K562 (cell line): Measurements from ENCODE around the gene SLC39A11. TPM values are rescaled to one million over a fixed set of nuclear protein-coding genes. Genes with fewer than 3 reads are reported as not detected.

Source experiments
- ATAC-seq: fragments of 200-7000 bp; cut with Tn5 transposase; 3 replicates; pipeline ENCODE4 v1.9.1; 2020; ENCODE audit warnings: moderate library complexity
- BruUV-seq: library from RNA; stranded (reverse); fragments of 400-500 nt; replicated peaks from 2 replicates; lab custom pipeline; 2021; lab: Mats Ljungman, UMichigan
- CTCF ChIA-PET: fragments of 300-600 bp; formaldehyde crosslinking; extraction: SDS; loops from one replicate; lab custom pipeline; 2021; ENCODE audit warnings: low intra/inter-chr PET ratio; lab: Yijun Ruan, JAX
- POLR2A ChIA-PET: fragments of 300-600, 350-650 bp; sonication (Branson Sonifier 250); formaldehyde crosslinking; extraction: SDS; loops from one replicate; lab custom pipeline; 2021; ENCODE audit warnings: antibody characterized with exemption, inconsistent platforms; lab: Yijun Ruan, JAX
- DNase-seq, 4 experiments: peaks; one replicate each; pipeline versions ENCODE4 v3.0.0 to v3.0.0-alpha.2; 2011 to 2018; ENCODE audit warnings: low spot score in 3 of 4, mixed read lengths in 3 of 4; ENCODE audit errors: extremely low read depth in 1 of 4
- FAIRE-seq: peaks from 2 replicates; lab custom pipeline; 2011; peaks lifted over from hg19 to GRCh38; lab: Jason Lieb, UNC
- H2AFZ ChIP-seq: 2 replicates; pipeline ENCODE4 v1.6.0; 2011; ENCODE audit warnings: low read depth, low read length, control low read depth, inconsistent platforms
- H3K27ac ChIP-seq: fragments of 200-600 bp; 3 replicates; pipeline ENCODE4 v1.8.0; 2011; ENCODE audit warnings: low read depth, mild to moderate bottlenecking, control low read depth, inconsistent platforms, low read length, moderate library complexity, mixed read lengths; ENCODE audit errors: extremely low read depth
- H3K27me3 ChIP-seq, 2 experiments: fragments of 300-600 bp in 1 of 2; 2 replicates in 1 of 2; 3 replicates in 1 of 2; pipeline versions ENCODE4 v1.6.0 to v1.8.0; 2011; ENCODE audit warnings: inconsistent platforms in 2 of 2, low read length in 2 of 2, mild to moderate bottlenecking in 1 of 2, mixed read lengths in 1 of 2, moderate library complexity in 1 of 2; ENCODE audit not compliant: control insufficient read depth in 2 of 2, insufficient read depth in 2 of 2
- H3K36me3 ChIP-seq: fragments of 300-600 bp; 3 replicates; pipeline ENCODE4 v1.8.0; 2011; ENCODE audit warnings: mild to moderate bottlenecking, low read length, inconsistent platforms; ENCODE audit not compliant: control insufficient read depth, insufficient read depth
- H3K4me1 ChIP-seq, 2 experiments: fragments of 200-600 bp in 1 of 2; replicated peaks in 1 of 2; 2 replicates in 1 of 2; 3 replicates in 1 of 2; pipeline versions ENCODE4 v1.5.1 to v1.8.0; 2011; ENCODE audit warnings: inconsistent platforms in 2 of 2, low read length in 2 of 2, mild to moderate bottlenecking in 1 of 2, mixed read lengths in 1 of 2, moderate library complexity in 1 of 2; ENCODE audit not compliant: control insufficient read depth in 2 of 2, insufficient read depth in 2 of 2
- H3K4me2 ChIP-seq: 2 replicates; pipeline ENCODE4 v1.6.1; 2011; ENCODE audit warnings: low read length, control low read depth, inconsistent platforms, mixed read lengths; ENCODE audit not compliant: insufficient read depth
- H3K4me3 ChIP-seq: fragments of 200-600 bp; sonication (generic), shearing (Covaris generic); 2 replicates; pipeline ENCODE4 v1.5.1; 2016; ENCODE audit warnings: control low read depth, inconsistent platforms
- H3K79me2 ChIP-seq: fragments of 200-600 bp; 3 replicates; pipeline ENCODE4 v1.8.0; 2011; ENCODE audit warnings: low read length, inconsistent platforms; ENCODE audit not compliant: control insufficient read depth, insufficient read depth
- H3K9ac ChIP-seq, 2 experiments: 2 replicates each; pipeline versions ENCODE4 v1.6.0 to v1.6.1; 2011; ENCODE audit warnings: low read depth in 2 of 2, low read length in 2 of 2, control low read depth in 1 of 2, inconsistent platforms in 1 of 2, mild to moderate bottlenecking in 1 of 2, mixed read lengths in 1 of 2; ENCODE audit not compliant: insufficient read depth in 1 of 2
- H3K9me1 ChIP-seq: one replicate; pipeline ENCODE4 v1.6.0; 2011; ENCODE audit warnings: inconsistent platforms, mild to moderate bottlenecking, low read length, moderate library complexity; ENCODE audit not compliant: control insufficient read depth, insufficient read depth
- H3K9me3 ChIP-seq: replicated peaks from 2 replicates; pipeline ENCODE4 v1.5.1; 2011; ENCODE audit warnings: low read depth, low read length, inconsistent platforms; ENCODE audit not compliant: control insufficient read depth, insufficient read depth
- H4K20me1 ChIP-seq: replicated peaks from 2 replicates; pipeline ENCODE4 v1.6.1; 2011; ENCODE audit warnings: low read length, inconsistent platforms, mixed read lengths; ENCODE audit not compliant: control insufficient read depth, insufficient read depth
- DIDO1 ChIP-seq: fragments of 450-650 bp; IDR thresholded peaks from 2 replicates; pipeline ENCODE4 v1.6.1; 2016; ENCODE audit warnings: low read depth, missing biosample characterization, missing genetic modification characterization
- EHMT2 ChIP-seq: fragments of 450-650 bp; IDR thresholded peaks from 2 replicates; pipeline ENCODE4 v1.6.1; 2018; ENCODE audit warnings: antibody characterized with exemption
- ETV6 ChIP-seq, 3 experiments: fragments of 150-350 bp in 1 of 3; sonication (generic) in 1 of 3; formaldehyde crosslinking in 1 of 3; IDR thresholded peaks; 2 replicates each; pipeline versions ENCODE4 v1.6.1 to v1.8.0; 2014 to 2022; ENCODE audit warnings: borderline replicate concordance in 2 of 3, low read depth in 2 of 3, antibody characterized with exemption in 1 of 3, low read length in 1 of 3, mild to moderate bottlenecking in 1 of 3, missing genetic modification reagents in 1 of 3
- KAT8 ChIP-seq: fragments of 450-650 bp; IDR thresholded peaks from 2 replicates; pipeline ENCODE4 v1.6.1; 2016; ENCODE audit warnings: low read depth, mild to moderate bottlenecking
- NCOA4 ChIP-seq: fragments of 450-650 bp; IDR thresholded peaks from 2 replicates; pipeline ENCODE4 v1.6.1; 2018; ENCODE audit warnings: mild to moderate bottlenecking; ENCODE audit not compliant: partially characterized antibody
- NCOR1 ChIP-seq: fragments of 450-650 bp; IDR thresholded peaks from 2 replicates; pipeline ENCODE4 v1.6.1; 2016; ENCODE audit warnings: mild to moderate bottlenecking, moderate library complexity
- PYGO2 ChIP-seq: fragments of 450-650 bp; IDR thresholded peaks from 2 replicates; pipeline ENCODE4 v1.6.1; 2016; ENCODE audit warnings: mild to moderate bottlenecking, missing genetic modification characterization, moderate library complexity, missing compliant biosample characterization
- SLC30A9 ChIP-seq: fragments of 250-450 bp; sonication (Bioruptor Pico); IDR thresholded peaks from 2 replicates; pipeline ENCODE4 v1.8.0; 2022; ENCODE audit warnings: mild to moderate bottlenecking, moderate library complexity
- WGBS: fragments of 100-300 bp; shearing (Covaris generic); methylation state at CpG from one replicate; pipeline ENCODE4 v1.1.6; 2016; ENCODE audit warnings: low coverage, mixed read lengths; ENCODE audit not compliant: insufficient coverage; ENCODE audit errors: missing lambda C conversion rate; 5-methylcytosine and 5-hydroxymethylcytosine counted together
- in situ Hi-C: fragments of 300-500 bp; cut with MboI; formaldehyde crosslinking; loops from 4 replicates; pipeline ENCODE4 v1.15.0; 2018; ENCODE audit warnings: inconsistent platforms, mixed read lengths
- intact Hi-C: fragments of 100-400 bp; cut with micrococcal nuclease; formaldehyde crosslinking; loops from 2 replicates; pipeline ENCODE4 v1.14.2; 2022
- polyA plus RNA-seq, 8 experiments: library from polyadenylated mRNA; depleted of rRNA in 4 of 8; stranded (reverse) in 5 of 8; unstranded in 3 of 8; fragments of >200 nt; fragmentation: Nextera tagmentation in 2 of 8; fragmentation: Illumina TruSeq in 1 of 8; extraction: Ambion mirVana in 2 of 8; extraction: Trizol in 1 of 8; gene quantifications; 2 replicates each; pipeline versions ENCODE4 v1.2.1 to v1.2.3, GENCODE V29; 2011 to 2014; ENCODE audit warnings: inconsistent platforms in 1 of 8, missing spikeins in 1 of 8
- total RNA-seq, 7 experiments: library from RNA; depleted of rRNA in 6 of 7; stranded (reverse); fragments of >200 nt in 6 of 7; fragmentation: Illumina TruSeq in 2 of 7; extraction: Trizol in 2 of 7; gene quantifications; 2 replicates each; pipeline versions ENCODE4 v1.2.1 to v1.2.3, GENCODE V29; 2011 to 2021; ENCODE audit warnings: low replicate concordance in 1 of 7
- TF ChIP-seq, protein P1 (sequence below): sonication (generic); formaldehyde crosslinking; IDR thresholded peaks from 2 replicates; pipeline ENCODE4 v1.4.0; 2020; ENCODE audit warnings: mild to moderate bottlenecking, missing genetic modification reagents

The SLC39A11 gene
- total and polyA plus RNA-seq, 9 of the 15 experiments (the other 6 are each of a cell fraction or from before 2014, with no cell fraction given), result 10.5 to 26.4 (median 13.4) TPM

DNA sequence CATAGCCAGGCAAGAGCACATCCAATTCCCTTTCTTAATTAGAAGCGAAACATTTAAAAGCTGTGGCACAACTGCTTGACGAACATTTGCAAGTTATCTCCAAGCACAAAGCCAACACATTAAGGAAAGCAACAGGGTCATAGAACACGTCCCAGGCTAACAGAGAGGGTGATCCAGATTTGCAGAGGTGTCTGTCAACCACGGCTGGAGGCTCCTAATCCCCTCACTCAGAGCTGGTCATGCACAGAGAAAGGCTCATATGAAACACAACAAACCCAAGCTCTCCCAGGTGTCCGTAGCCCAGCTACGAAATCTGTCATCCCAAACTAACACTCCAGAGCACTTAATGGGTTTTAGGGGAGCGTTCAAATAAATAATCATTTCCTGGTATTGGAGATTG lies 276.1 kb downstream of the SLC39A11 start:
- intact Hi-C loops (no loop called here), in situ Hi-C loops (no loop called here)
- no peak for FAIRE-seq
- no peak for DNase-seq
- no peaks in the 10 kb centered on the region for H3K9me3 ChIP-seq
- H3K36me3 ChIP-seq, result no peaks in the 10 kb centered on the region
- no peak overlapping the region for H3K4me3 ChIP-seq
- no peak overlapping the region for H3K9ac ChIP-seq
- H3K27ac ChIP-seq, result no peak overlapping the region
- no TSS peak for BruUV-seq
- no peak overlapping the region for H2AFZ ChIP-seq
- no peaks in the 10 kb centered on the region for H3K9me1 ChIP-seq
- H3K4me1 ChIP-seq, result no peaks in the 10 kb centered on the region
- H3K27me3 ChIP-seq, result no peaks in the 10 kb centered on the region
- ChIA-PET CTCF (no interaction called here), POLR2A (no interaction called here)
- no peak overlapping the region for H3K4me2 ChIP-seq
- H4K20me1 ChIP-seq, result no peaks in the 10 kb centered on the region
- TF ChIP-seq, protein P1, sequence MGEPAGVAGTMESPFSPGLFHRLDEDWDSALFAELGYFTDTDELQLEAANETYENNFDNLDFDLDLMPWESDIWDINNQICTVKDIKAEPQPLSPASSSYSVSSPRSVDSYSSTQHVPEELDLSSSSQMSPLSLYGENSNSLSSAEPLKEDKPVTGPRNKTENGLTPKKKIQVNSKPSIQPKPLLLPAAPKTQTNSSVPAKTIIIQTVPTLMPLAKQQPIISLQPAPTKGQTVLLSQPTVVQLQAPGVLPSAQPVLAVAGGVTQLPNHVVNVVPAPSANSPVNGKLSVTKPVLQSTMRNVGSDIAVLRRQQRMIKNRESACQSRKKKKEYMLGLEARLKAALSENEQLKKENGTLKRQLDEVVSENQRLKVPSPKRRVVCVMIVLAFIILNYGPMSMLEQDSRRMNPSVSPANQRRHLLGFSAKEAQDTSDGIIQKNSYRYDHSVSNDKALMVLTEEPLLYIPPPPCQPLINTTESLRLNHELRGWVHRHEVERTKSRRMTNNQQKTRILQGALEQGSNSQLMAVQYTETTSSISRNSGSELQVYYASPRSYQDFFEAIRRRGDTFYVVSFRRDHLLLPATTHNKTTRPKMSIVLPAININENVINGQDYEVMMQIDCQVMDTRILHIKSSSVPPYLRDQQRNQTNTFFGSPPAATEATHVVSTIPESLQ, result no peak
- TF ChIP-seq NCOA4 (no peak), NCOR1 (no peak), KAT8 (no peak), EHMT2 (no peak), DIDO1 (tag) (no peak), PYGO2 (tag) (no peak), ETV6 (IDR thresholded peaks at IDR 0.05; ENCODE audit: borderline replicate concordance in 1 of 2, low read depth in 2 of 2, low read length in 1 of 2) (no peak), ETV6 (CRISPR knock-in tag; IDR thresholded peaks at IDR 0.05; ENCODE audit: borderline replicate concordance) (no peak), SLC30A9 (no peak)
- H3K79me2 ChIP-seq, result no peaks in the 10 kb centered on the region
- ATAC-seq, result no peak
- 54% methylated on average over 6 of the region's 7 CpGs for WGBS
